K562 (cell line): ENCODE results near the gene LVRN. TPM values are rescaled to one million over a fixed set of nuclear protein-coding genes. Genes with fewer than 3 reads are reported as not detected.

Experiments
- ATAC-seq: fragments of 200-7000 bp; cut with Tn5 transposase; 3 replicates; pipeline ENCODE4 v1.9.1; 2020; ENCODE audit warnings: moderate library complexity
- BruUV-seq: library from RNA; stranded (reverse); fragments of 400-500 nt; replicated peaks from 2 replicates; lab custom pipeline; 2021; lab: Mats Ljungman, UMichigan
- CTCF ChIA-PET: fragments of 300-600 bp; formaldehyde crosslinking; extraction: SDS; loops from one replicate; lab custom pipeline; 2021; ENCODE audit warnings: low intra/inter-chr PET ratio; lab: Yijun Ruan, JAX
- POLR2A ChIA-PET: fragments of 300-600, 350-650 bp; sonication (Branson Sonifier 250); formaldehyde crosslinking; extraction: SDS; loops from one replicate; lab custom pipeline; 2021; ENCODE audit warnings: antibody characterized with exemption, inconsistent platforms; lab: Yijun Ruan, JAX
- DNase-seq, 4 experiments: peaks; one replicate each; pipeline versions ENCODE4 v3.0.0 to v3.0.0-alpha.2; 2011 to 2018; ENCODE audit warnings: low spot score in 3 of 4, mixed read lengths in 3 of 4; ENCODE audit errors: extremely low read depth in 1 of 4
- FAIRE-seq: peaks from 2 replicates; lab custom pipeline; 2011; peaks lifted over from hg19 to GRCh38; lab: Jason Lieb, UNC
- H2AFZ ChIP-seq: 2 replicates; pipeline ENCODE4 v1.6.0; 2011; ENCODE audit warnings: low read depth, low read length, control low read depth, inconsistent platforms
- H3K27ac ChIP-seq: fragments of 200-600 bp; 3 replicates; pipeline ENCODE4 v1.8.0; 2011; ENCODE audit warnings: low read depth, mild to moderate bottlenecking, control low read depth, inconsistent platforms, low read length, moderate library complexity, mixed read lengths; ENCODE audit errors: extremely low read depth
- H3K27me3 ChIP-seq, 2 experiments: fragments of 300-600 bp in 1 of 2; 2 replicates in 1 of 2; 3 replicates in 1 of 2; pipeline versions ENCODE4 v1.6.0 to v1.8.0; 2011; ENCODE audit warnings: inconsistent platforms in 2 of 2, low read length in 2 of 2, mild to moderate bottlenecking in 1 of 2, mixed read lengths in 1 of 2, moderate library complexity in 1 of 2; ENCODE audit not compliant: control insufficient read depth in 2 of 2, insufficient read depth in 2 of 2
- H3K36me3 ChIP-seq: fragments of 300-600 bp; 3 replicates; pipeline ENCODE4 v1.8.0; 2011; ENCODE audit warnings: mild to moderate bottlenecking, low read length, inconsistent platforms; ENCODE audit not compliant: control insufficient read depth, insufficient read depth
- H3K4me1 ChIP-seq, 2 experiments: fragments of 200-600 bp in 1 of 2; replicated peaks in 1 of 2; 2 replicates in 1 of 2; 3 replicates in 1 of 2; pipeline versions ENCODE4 v1.5.1 to v1.8.0; 2011; ENCODE audit warnings: inconsistent platforms in 2 of 2, low read length in 2 of 2, mild to moderate bottlenecking in 1 of 2, mixed read lengths in 1 of 2, moderate library complexity in 1 of 2; ENCODE audit not compliant: control insufficient read depth in 2 of 2, insufficient read depth in 2 of 2
- H3K4me2 ChIP-seq: 2 replicates; pipeline ENCODE4 v1.6.1; 2011; ENCODE audit warnings: low read length, control low read depth, inconsistent platforms, mixed read lengths; ENCODE audit not compliant: insufficient read depth
- H3K4me3 ChIP-seq: fragments of 200-600 bp; sonication (generic), shearing (Covaris generic); 2 replicates; pipeline ENCODE4 v1.5.1; 2016; ENCODE audit warnings: control low read depth, inconsistent platforms
- H3K79me2 ChIP-seq: fragments of 200-600 bp; 3 replicates; pipeline ENCODE4 v1.8.0; 2011; ENCODE audit warnings: low read length, inconsistent platforms; ENCODE audit not compliant: control insufficient read depth, insufficient read depth
- H3K9ac ChIP-seq, 2 experiments: 2 replicates each; pipeline versions ENCODE4 v1.6.0 to v1.6.1; 2011; ENCODE audit warnings: low read depth in 2 of 2, low read length in 2 of 2, control low read depth in 1 of 2, inconsistent platforms in 1 of 2, mild to moderate bottlenecking in 1 of 2, mixed read lengths in 1 of 2; ENCODE audit not compliant: insufficient read depth in 1 of 2
- H3K9me1 ChIP-seq: one replicate; pipeline ENCODE4 v1.6.0; 2011; ENCODE audit warnings: inconsistent platforms, mild to moderate bottlenecking, low read length, moderate library complexity; ENCODE audit not compliant: control insufficient read depth, insufficient read depth
- H3K9me3 ChIP-seq: replicated peaks from 2 replicates; pipeline ENCODE4 v1.5.1; 2011; ENCODE audit warnings: low read depth, low read length, inconsistent platforms; ENCODE audit not compliant: control insufficient read depth, insufficient read depth
- H4K20me1 ChIP-seq: replicated peaks from 2 replicates; pipeline ENCODE4 v1.6.1; 2011; ENCODE audit warnings: low read length, inconsistent platforms, mixed read lengths; ENCODE audit not compliant: control insufficient read depth, insufficient read depth
- DACH1 ChIP-seq: fragments of 450-650 bp; IDR thresholded peaks from 2 replicates; pipeline ENCODE4 v1.6.1; 2018; ENCODE audit not compliant: partially characterized antibody
- ELK1 ChIP-seq: sonication (generic); formaldehyde crosslinking; IDR thresholded peaks from 2 replicates; pipeline ENCODE4 v1.8.1; 2022; ENCODE audit warnings: missing genetic modification reagents
- FOXJ2 ChIP-seq: fragments of 200-800 bp; sonication (Bioruptor generic); IDR thresholded peaks from 2 replicates; pipeline ENCODE4 v1.6.1; 2016; ENCODE audit warnings: missing genetic modification characterization, missing compliant biosample characterization
- JUND ChIP-seq, 2 experiments: IDR thresholded peaks; 2 replicates in 1 of 2; 3 replicates in 1 of 2; pipeline ENCODE4 v1.6.1; 2011; ENCODE audit warnings: borderline replicate concordance in 2 of 2, low read depth in 2 of 2, low read length in 2 of 2, improper control_type of control experiment in 1 of 2, missing biosample characterization in 1 of 2, missing genetic modification characterization in 1 of 2, missing genetic modification reagents in 1 of 2
- KAT8 ChIP-seq: fragments of 450-650 bp; IDR thresholded peaks from 2 replicates; pipeline ENCODE4 v1.6.1; 2016; ENCODE audit warnings: low read depth, mild to moderate bottlenecking
- NR3C1 ChIP-seq: sonication (generic); formaldehyde crosslinking; IDR thresholded peaks from 2 replicates; pipeline ENCODE4 v1.8.1; 2022; ENCODE audit warnings: missing genetic modification reagents
- POLR2H ChIP-seq: IDR thresholded peaks from 2 replicates; pipeline ENCODE4 v1.6.1; 2016; ENCODE audit warnings: missing genetic modification characterization, low read depth, mild to moderate bottlenecking, control low read depth, missing compliant biosample characterization, moderate library complexity
- REST ChIP-seq, 2 experiments: fragments of 450-650 bp; formaldehyde crosslinking in 1 of 2; IDR thresholded peaks; 2 replicates each; pipeline versions ENCODE4 v1.4.0 to v1.6.1; 2014 to 2020; ENCODE audit warnings: mild to moderate bottlenecking in 2 of 2, borderline replicate concordance in 1 of 2, low read depth in 1 of 2
- ZNF134 ChIP-seq: fragments of 250-450 bp; sonication (Bioruptor Pico); conservative IDR thresholded peaks from 2 replicates; pipeline ENCODE4 v1.4.0; 2020
- ZNF184 ChIP-seq: sonication (generic); formaldehyde crosslinking; IDR thresholded peaks from 2 replicates; pipeline ENCODE4 v1.5.0; 2020; ENCODE audit warnings: missing genetic modification reagents
- WGBS: fragments of 100-300 bp; shearing (Covaris generic); methylation state at CpG from one replicate; pipeline ENCODE4 v1.1.6; 2016; ENCODE audit warnings: low coverage, mixed read lengths; ENCODE audit not compliant: insufficient coverage; ENCODE audit errors: missing lambda C conversion rate; 5-methylcytosine and 5-hydroxymethylcytosine counted together
- in situ Hi-C: fragments of 300-500 bp; cut with MboI; formaldehyde crosslinking; loops from 4 replicates; pipeline ENCODE4 v1.15.0; 2018; ENCODE audit warnings: inconsistent platforms, mixed read lengths
- intact Hi-C: fragments of 100-400 bp; cut with micrococcal nuclease; formaldehyde crosslinking; loops from 2 replicates; pipeline ENCODE4 v1.14.2; 2022
- polyA plus RNA-seq, 8 experiments: library from polyadenylated mRNA; depleted of rRNA in 4 of 8; stranded (reverse) in 5 of 8; unstranded in 3 of 8; fragments of >200 nt; fragmentation: Nextera tagmentation in 2 of 8; fragmentation: Illumina TruSeq in 1 of 8; extraction: Ambion mirVana in 2 of 8; extraction: Trizol in 1 of 8; gene quantifications; 2 replicates each; pipeline versions ENCODE4 v1.2.1 to v1.2.3, GENCODE V29; 2011 to 2014; ENCODE audit warnings: inconsistent platforms in 1 of 8, missing spikeins in 1 of 8
- total RNA-seq, 7 experiments: library from RNA; depleted of rRNA in 6 of 7; stranded (reverse); fragments of >200 nt in 6 of 7; fragmentation: Illumina TruSeq in 2 of 7; extraction: Trizol in 2 of 7; gene quantifications; 2 replicates each; pipeline versions ENCODE4 v1.2.1 to v1.2.3, GENCODE V29; 2011 to 2021; ENCODE audit warnings: low replicate concordance in 1 of 7

The LVRN gene
- total and polyA plus RNA-seq, 9 of the 15 experiments (the other 6 are each of a cell fraction or from before 2014, with no cell fraction given), result 2.6 to 5.3 (median 4.1) TPM

- no peak for TF ChIP-seq ELK1 (CRISPR knock-in tag)
- TF ChIP-seq KAT8, result no peak
- TF ChIP-seq ZNF184 (CRISPR knock-in tag), result no peak
- TF ChIP-seq ZNF134 (CRISPR knock-in tag), result no peak
- TF ChIP-seq NR3C1 (CRISPR knock-in tag), result no peak
- TF ChIP-seq JUND (IDR thresholded peaks at IDR 0.05; ENCODE audit: borderline replicate concordance, low read depth, low read length), result no peak
- TF ChIP-seq JUND (tag; IDR thresholded peaks at IDR 0.05; ENCODE audit: borderline replicate concordance, low read depth, low read length), result no peak
- no peak for TF ChIP-seq POLR2H (tag)
Observed at GRCh38 chr5:116063950-116064349, 101.7 kb downstream of the LVRN start (continued).

- peak; percentile 81 for ATAC-seq
- Histone ChIP-seq H3K9me1 (no peaks in the 10 kb centered on the region), H4K20me1 (no peaks in the 10 kb centered on the region), H3K27me3 (peaks cover 0 to 6% of the 10 kb centered on the region in 2 experiments; a peak in 2 of 5 replicates), H3K4me1 (no peaks in the 10 kb centered on the region), H3K36me3 (no peaks in the 10 kb centered on the region), H3K27ac (no peak overlapping the region), H3K9me3 (no peaks in the 10 kb centered on the region; the same call in 1 of the 2 replicates), H3K9ac (no peak overlapping the region), H3K79me2 (no peaks in the 10 kb centered on the region), H3K4me3 (no peak overlapping the region), H3K4me2 (no peak overlapping the region), H2AFZ (no peak overlapping the region)
- WGBS, result 0% methylated on average over 4 of the region's 4 CpGs
- CTCF ChIA-PET, result interaction anchor here (0.5 to 1.3 kb wide), 5 partner anchors 71 to 971 kb away, joined by 3 to 10 read pairs (median 3); no protein-coding TSS in a partner anchor
- DNase-seq, result peak; percentile 29 to 74 (median 36)
- peak; percentile 80 for FAIRE-seq
- no TSS peak for BruUV-seq
- intact Hi-C loops (loop anchor here (1.0 to 10.0 kb wide), 6 partner anchors 93 to 761 kb away; no protein-coding TSS in a partner anchor), in situ Hi-C loops (no loop called here)
- POLR2A ChIA-PET, result interaction anchor here (0.6 to 0.9 kb wide), 4 partner anchors 9 to 714 kb away, joined by 3 to 4 read pairs (median 3); no protein-coding TSS in a partner anchor
- TF ChIP-seq DACH1 (no peak), REST (IDR thresholded peaks at IDR 0.05; ENCODE audit: borderline replicate concordance) (peak; percentile 69; the same call in 1 of the 2 replicates), REST (CRISPR knock-in tag; IDR thresholded peaks at IDR 0.05; ENCODE audit: low read depth) (no peak), FOXJ2 (tag) (no peak)
Observed at GRCh38 chr5:116068028-116068632, 105.9 kb downstream of the LVRN start.
